Suppressor macrophage treated with lipopolysaccharide for 4 hours (primary cell): ENCODE data around the gene STK38L.

Source experiments
- DNase-seq: peaks from one replicate; pipeline ENCODE4 v3.0.0-alpha.2; 2020

The STK38L gene

GRCh38 chr12:27243804-27244688, at the start of gene STK38L:
Gene STK38L (plus strand): TSS chr12:27244286. CDS start chr12:27297721, 53,435 bp downstream.
- peak; percentile 97 for DNase-seq

DNA sequence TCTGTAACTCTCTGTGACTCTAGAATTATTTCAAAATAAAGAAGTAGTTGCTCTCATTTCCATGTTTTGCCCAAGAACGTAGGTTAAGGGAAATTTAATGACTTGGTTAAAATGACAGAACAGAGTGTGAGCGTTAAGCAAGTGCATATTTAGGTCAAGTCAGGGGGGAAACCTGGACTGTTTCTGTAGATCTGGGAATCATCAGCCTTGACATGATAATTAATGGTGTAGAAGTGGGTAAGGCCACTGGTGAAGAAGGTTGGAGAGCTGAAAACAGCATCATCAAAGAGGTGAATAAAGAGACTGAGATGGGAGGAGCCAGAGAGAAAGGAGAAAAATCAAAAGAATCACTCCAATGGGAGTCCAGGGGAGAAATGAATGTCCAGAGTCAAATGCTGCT, 49.4 kb upstream of the STK38L start:
- no peak for DNase-seq

GRCh38 chr12:27198036-27198435, 46.0 kb upstream of the STK38L start:
- no peak for DNase-seq

- no peak for DNase-seq
Measured at GRCh38 chr12:27199638-27200300, 44.3 kb upstream of the STK38L start.

GRCh38 chr12:27201169-27201568, 42.9 kb upstream of the STK38L start:
- DNase-seq: no peak

DNA sequence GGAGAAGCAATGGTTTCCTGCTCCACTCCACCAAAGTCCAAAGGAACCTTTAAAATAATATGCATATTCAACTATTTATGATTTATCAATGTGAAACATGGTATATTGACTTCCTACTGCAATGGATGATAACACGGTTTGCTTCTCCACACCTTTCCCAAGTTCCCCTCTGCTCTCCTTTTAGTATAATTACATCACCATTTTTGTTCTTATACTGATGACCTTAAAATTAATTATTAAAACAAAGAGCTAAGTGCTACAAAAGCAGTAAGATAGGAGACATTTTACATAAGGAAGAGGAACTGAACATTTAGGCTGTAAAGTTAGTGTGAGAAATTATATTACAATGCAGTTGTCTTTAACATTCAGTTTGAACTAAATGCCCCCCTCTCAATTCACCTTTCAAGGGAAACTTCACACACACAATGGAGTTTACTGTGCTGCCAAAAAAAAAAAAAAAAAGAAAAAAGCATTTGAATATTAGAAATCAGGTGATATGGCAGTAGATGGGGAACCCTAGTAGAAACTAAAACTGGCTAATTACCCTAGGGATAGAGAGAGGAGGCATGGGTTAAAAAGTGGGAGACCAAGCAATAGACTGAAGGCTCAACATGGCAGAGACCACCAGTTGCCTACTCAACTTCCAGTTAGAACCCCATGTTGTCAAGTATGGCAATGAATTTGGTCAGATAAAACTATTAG, 37.1 kb upstream of the STK38L start:
- no peak for DNase-seq

DNA sequence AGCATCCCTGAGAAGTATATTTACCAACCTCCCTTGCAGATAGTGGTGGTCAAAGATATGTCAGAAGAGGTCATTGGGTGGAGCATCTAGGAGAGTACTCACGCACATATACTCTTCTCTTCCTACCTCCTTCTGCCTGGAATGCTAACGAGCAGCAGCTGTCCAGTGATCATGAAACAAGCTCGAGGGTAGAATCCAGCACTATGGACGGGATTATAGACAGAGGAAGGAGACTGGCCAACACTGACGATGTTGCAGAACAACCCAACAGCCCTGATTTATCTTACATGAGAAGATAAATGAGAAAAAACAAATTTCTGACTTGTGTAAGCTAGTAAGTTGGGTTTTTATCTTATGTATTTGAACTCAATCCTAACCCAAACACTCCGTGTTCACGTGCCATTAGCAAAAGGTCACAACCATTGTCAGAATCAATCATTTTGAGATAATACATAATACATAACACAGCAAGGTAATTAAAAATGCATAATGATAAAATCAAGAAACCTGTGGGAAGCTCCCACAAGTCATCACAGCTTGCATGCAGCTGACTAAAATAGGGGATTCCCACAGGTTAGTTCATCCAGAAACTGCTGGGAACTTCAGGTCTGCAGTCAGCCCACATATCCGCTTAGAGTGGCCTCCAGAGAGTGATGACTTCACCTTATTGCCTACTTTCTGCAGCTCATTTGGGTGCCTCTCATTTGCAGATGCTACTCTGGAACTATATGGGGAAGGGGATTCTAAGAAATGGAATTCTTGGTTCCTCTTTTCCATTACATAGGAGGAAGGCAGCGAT, 36.3 kb upstream of the STK38L start:
- peak; percentile 45 for DNase-seq

DNA sequence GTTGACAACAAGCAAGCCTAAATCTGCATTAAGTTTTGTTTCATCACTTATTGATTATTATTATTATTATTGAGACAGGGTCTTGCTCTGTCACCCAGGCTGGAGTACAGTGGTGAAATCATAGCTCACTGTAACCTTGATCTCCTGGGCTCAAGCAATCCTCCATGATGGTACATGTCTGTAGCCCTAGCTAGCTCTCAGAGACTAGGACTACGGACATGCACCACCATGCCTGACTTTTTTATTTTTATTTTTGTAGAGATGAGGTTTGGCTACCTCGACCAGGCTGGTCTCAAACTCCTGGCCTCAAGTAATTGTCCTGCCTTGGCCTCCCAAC, 35.7 kb upstream of the STK38L start:
- no peak for DNase-seq

DNA sequence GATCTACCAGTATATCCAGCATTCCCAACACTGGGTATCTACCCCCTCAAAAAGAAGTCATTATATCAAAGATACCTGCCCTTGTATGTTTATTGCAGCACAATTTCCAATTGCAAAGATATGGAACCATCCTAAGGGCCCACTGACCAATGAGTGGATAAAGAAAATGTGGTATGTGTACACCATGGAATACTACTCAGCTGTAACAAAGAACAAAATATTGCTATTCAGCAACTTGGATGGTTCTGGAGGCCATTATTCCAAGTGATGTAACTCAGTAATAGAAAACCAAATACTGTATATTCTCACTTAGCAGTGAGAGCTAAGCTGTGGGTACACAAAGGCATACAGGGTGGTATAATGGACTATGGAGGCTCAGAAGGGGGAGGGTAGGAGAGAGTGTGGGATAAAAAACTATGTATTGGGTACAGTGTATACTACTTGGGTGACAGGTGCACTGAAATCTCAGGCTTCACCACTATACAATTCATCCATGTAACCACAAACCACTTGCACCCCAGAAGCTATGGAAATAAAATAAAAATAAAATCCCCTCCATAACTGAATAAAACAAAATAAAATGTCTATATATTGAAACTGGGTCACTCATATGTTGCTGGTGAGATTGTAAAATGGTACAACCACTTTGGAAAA, 34.7 kb upstream of the STK38L start:
- no peak for DNase-seq

- no peak for DNase-seq
Measured at GRCh38 chr12:27210187-27210586, 33.9 kb upstream of the STK38L start.

DNA sequence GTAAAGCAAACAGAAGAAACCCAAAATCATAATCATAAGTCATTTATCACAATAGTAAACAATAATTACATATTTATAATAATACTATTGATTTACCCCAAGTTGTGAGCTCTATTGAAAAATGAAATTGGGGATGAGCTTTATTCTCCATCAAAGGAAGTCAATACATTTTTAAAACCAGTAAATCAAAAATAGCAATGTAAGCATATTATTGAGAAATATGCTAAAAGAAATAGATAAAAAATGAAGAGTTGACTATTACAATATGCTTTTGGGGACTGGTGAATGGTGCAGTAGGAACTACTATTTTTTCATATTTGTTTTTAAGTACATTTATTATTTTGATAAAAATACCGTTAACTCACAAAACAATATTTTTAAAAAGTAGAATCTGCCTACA, 31.2 kb upstream of the STK38L start:
- DNase-seq: no peak

DNA sequence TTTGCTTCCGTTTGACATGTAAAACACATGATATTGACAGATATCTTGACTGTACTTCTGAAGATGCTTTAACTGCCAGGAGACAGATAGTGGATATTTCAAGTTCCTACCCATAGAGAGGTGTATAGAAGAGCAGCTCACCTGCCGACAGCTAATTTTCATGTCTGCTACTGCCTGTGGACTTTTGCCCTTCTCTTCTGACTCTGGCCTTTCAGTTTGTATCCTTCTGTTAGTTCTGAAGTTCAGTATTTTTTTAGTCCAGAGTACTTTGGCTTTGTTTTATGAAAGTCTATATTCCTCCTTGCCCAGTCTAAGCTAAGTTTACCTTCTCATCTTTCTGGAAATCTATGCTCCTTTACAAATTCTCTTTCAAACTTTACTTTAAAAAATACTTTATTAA, 30.8 kb upstream of the STK38L start:
- no peak for DNase-seq

DNA sequence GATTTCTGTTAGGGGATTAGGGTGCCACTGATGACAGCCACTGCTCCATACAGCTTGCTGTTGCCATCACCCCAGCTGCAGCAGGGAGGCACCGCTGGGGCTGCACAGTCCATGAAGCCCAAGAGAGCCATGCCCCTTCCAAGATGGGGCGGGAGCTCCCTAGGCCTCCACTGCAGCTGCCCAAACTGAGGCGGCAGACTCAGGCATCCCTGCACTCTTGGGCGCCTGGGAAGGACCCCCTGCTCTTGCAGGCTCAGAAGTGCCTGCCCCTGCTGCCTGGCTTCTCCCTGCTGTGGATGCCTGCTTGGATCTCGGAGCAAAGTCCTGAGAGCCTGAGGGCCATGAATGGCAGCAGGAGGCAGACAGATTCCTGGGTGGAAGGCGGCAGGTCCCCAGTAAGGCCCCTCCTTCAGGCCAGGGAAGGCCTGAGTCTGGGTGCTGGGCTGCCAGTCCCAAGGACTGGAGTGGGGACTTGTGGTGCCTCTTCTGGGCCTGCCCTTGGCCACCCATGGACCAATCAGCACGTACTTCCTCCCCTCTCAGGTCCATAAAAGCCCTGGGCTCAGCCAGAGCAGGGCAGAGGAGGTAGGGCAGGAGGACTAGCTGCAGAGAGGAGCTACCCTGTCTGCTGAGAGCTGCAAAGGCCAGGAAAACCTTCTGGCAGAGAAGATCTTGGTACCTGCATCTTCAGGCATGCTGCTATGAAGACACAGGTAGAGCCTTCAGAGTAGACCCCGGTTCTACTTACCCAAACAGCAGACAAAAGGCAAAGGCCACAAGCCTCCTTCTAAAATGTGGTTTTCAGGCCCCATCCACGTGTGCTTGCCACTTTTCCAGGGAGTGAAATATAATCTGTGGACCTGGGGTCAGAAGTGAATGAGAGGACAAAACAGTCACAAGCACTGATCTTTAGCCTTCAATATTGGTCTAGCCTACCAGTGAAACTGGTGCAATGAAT, 30.0 kb upstream of the STK38L start:
- DNase-seq: no peak

- DNase-seq: no peak
Measured at GRCh38 chr12:27217590-27217989, 26.5 kb upstream of the STK38L start.

- DNase-seq: no peak
Measured at GRCh38 chr12:27219693-27220054, 24.4 kb upstream of the STK38L start.

- DNase-seq: no peak
Measured at GRCh38 chr12:27220055-27220987, 23.8 kb upstream of the STK38L start.

GRCh38 chr12:27220988-27221345, 23.1 kb upstream of the STK38L start:
- DNase-seq: no peak

- DNase-seq: peak; percentile 41
Measured at GRCh38 chr12:27221625-27222387, 22.3 kb upstream of the STK38L start.

GRCh38 chr12:27226407-27226929, 17.6 kb upstream of the STK38L start:
- DNase-seq: no peak
